HepG2 (cell line): ENCODE data around the gene EPB41. TPM values are rescaled to one million over a fixed set of nuclear protein-coding genes. Genes with fewer than 3 reads are reported as not detected.

Experiments used
- ARNTL ChIP-seq: sonication (generic); formaldehyde crosslinking; IDR thresholded peaks from 2 replicates; pipeline ENCODE4 v1.4.0; 2020; ENCODE audit warnings: mild to moderate bottlenecking, missing genetic modification reagents
- KDM2A ChIP-seq: sonication (generic); formaldehyde crosslinking; IDR thresholded peaks from 2 replicates; pipeline ENCODE4 v1.4.0; 2020; ENCODE audit warnings: low read depth, missing genetic modification reagents, borderline replicate concordance
- KDM5A ChIP-seq: fragments of 200-600 bp; sonication (generic); IDR thresholded peaks from 2 replicates; pipeline ENCODE4 v1.7.0; 2018; ENCODE audit warnings: antibody characterized with exemption, mild to moderate bottlenecking, low read length, borderline replicate concordance
- MAF1 ChIP-seq: sonication (generic); formaldehyde crosslinking; IDR thresholded peaks from 2 replicates; pipeline ENCODE4 v1.5.0; 2020; ENCODE audit warnings: missing genetic modification reagents, borderline replicate concordance
- MEF2D ChIP-seq: sonication (generic); formaldehyde crosslinking; IDR thresholded peaks from 2 replicates; pipeline ENCODE4 v1.5.1; 2020; ENCODE audit warnings: mild to moderate bottlenecking, missing genetic modification reagents
- MYPOP ChIP-seq: sonication (generic); formaldehyde crosslinking; IDR thresholded peaks from 2 replicates; pipeline ENCODE4 v1.8.1; 2023; ENCODE audit warnings: mild to moderate bottlenecking, moderate library complexity, missing genetic modification reagents
- NFYB ChIP-seq: sonication (generic); formaldehyde crosslinking; IDR thresholded peaks from 2 replicates; pipeline ENCODE4 v1.4.0; 2020; ENCODE audit warnings: missing genetic modification reagents
- POLR2AphosphoS5 ChIP-seq: IDR thresholded peaks from 2 replicates; pipeline ENCODE4 v1.6.1; 2012; ENCODE audit warnings: low read depth, low read length
- RXRA ChIP-seq: sonication (generic); formaldehyde crosslinking; IDR thresholded peaks from 2 replicates; pipeline ENCODE4 v1.5.1; 2020; ENCODE audit warnings: missing genetic modification reagents
- SMAD1 ChIP-seq: sonication (generic); formaldehyde crosslinking; IDR thresholded peaks from 2 replicates; pipeline ENCODE4 v1.4.0; 2020; ENCODE audit warnings: missing genetic modification reagents, low read depth, mild to moderate bottlenecking, borderline replicate concordance
- ZNF264 ChIP-seq: sonication (generic); formaldehyde crosslinking; IDR thresholded peaks from 2 replicates; pipeline ENCODE4 v1.4.0; 2020; ENCODE audit warnings: missing genetic modification reagents
- ZNF292 ChIP-seq: sonication (generic); formaldehyde crosslinking; IDR thresholded peaks from 2 replicates; pipeline ENCODE4 v1.8.1; 2022; ENCODE audit warnings: mild to moderate bottlenecking, low read depth, missing genetic modification reagents, borderline replicate concordance
- ZNF570 ChIP-seq: sonication (generic); formaldehyde crosslinking; IDR thresholded peaks from 2 replicates; pipeline ENCODE4 v1.4.0; 2020; ENCODE audit warnings: mild to moderate bottlenecking, missing genetic modification reagents, borderline replicate concordance
- ZNF589 ChIP-seq: sonication (generic); formaldehyde crosslinking; conservative IDR thresholded peaks from 2 replicates; pipeline ENCODE4 v1.8.0; 2022; ENCODE audit warnings: mild to moderate bottlenecking, moderate library complexity, missing genetic modification reagents
- ZNF768 ChIP-seq: sonication (generic); formaldehyde crosslinking; IDR thresholded peaks from 2 replicates; pipeline ENCODE4 v1.4.0; 2020; ENCODE audit warnings: missing genetic modification reagents
- ZNF777 ChIP-seq: sonication (generic); formaldehyde crosslinking; IDR thresholded peaks from 2 replicates; pipeline ENCODE4 v1.4.0; 2020; ENCODE audit warnings: missing genetic modification reagents
- ZNF782 ChIP-seq: sonication (generic); formaldehyde crosslinking; IDR thresholded peaks from 2 replicates; pipeline ENCODE4 v1.4.0; 2020; ENCODE audit warnings: missing genetic modification reagents, mild to moderate bottlenecking, borderline replicate concordance
- ZNF891 ChIP-seq: sonication (generic); formaldehyde crosslinking; IDR thresholded peaks from 2 replicates; pipeline ENCODE4 v1.5.0; 2020; ENCODE audit warnings: mild to moderate bottlenecking, missing genetic modification reagents
- polyA plus RNA-seq, 8 experiments: library from polyadenylated mRNA; depleted of rRNA in 3 of 8; stranded (reverse) in 7 of 8; unstranded in 1 of 8; fragments of >200 nt; fragmentation: Illumina TruSeq in 4 of 8; extraction: Trizol in 4 of 8; gene quantifications; 2 replicates each; pipeline versions ENCODE4 v1.2.1 to v1.2.3, GENCODE V29; 2011 to 2016; ENCODE audit warnings: low read depth in 4 of 8, missing spikeins in 1 of 8, mixed read lengths in 1 of 8; ENCODE audit not compliant: insufficient read depth in 1 of 8
- total RNA-seq, 5 experiments: library from RNA; depleted of rRNA; stranded (reverse); fragments of >200 nt; fragmentation: Illumina TruSeq; extraction: Trizol; gene quantifications; 2 replicates each; pipeline ENCODE4 v1.2.3, GENCODE V29; 2016; ENCODE audit warnings: low read depth in 1 of 5

Gene EPB41
- total and polyA plus RNA-seq, 2 of the 13 experiments (the other 11 are each of a cell fraction or from before 2014, with no cell fraction given): 34.5 to 46.7 TPM

GRCh38 chr1:28915031-28915895 is 894 bp downstream of the EPB41 start (continued):
- TF ChIP-seq ZNF292 (CRISPR knock-in tag) (peak; percentile 71; the same call in 1 of the 2 replicates), KDM5A (0 out of 2 replicates have a peak, but pooled peaks have one; percentile 3), ZNF768 (CRISPR knock-in tag) (peak; percentile 45), MEF2D (CRISPR knock-in tag) (no peak), MYPOP (CRISPR knock-in tag) (0 out of 2 replicates have a peak, but pooled peaks have one; percentile 41), SMAD1 (CRISPR knock-in tag) (0 out of 2 replicates have a peak, but pooled peaks have one; percentile 6), ZNF570 (CRISPR knock-in tag) (no peak), POLR2AphosphoS5 (no peak), ZNF264 (CRISPR knock-in tag) (0 out of 2 replicates have a peak, but pooled peaks have one; percentile 7), RXRA (CRISPR knock-in tag) (peak; percentile 36; the same call in 1 of the 2 replicates), ZNF782 (peak; percentile 41; the same call in 1 of the 2 replicates), ZNF891 (CRISPR knock-in tag) (peak; percentile 20; the same call in 1 of the 2 replicates), ZNF589 (CRISPR knock-in tag) (no peak), KDM2A (CRISPR knock-in tag) (peak; percentile 4; the same call in 1 of the 2 replicates), ZNF777 (peak; percentile 26), ARNTL (CRISPR knock-in tag) (0 out of 2 replicates have a peak, but pooled peaks have one; percentile 42), NFYB (CRISPR knock-in tag) (no peak), MAF1 (no peak)
